ENCODE results near the gene GALNT2. TPM values are rescaled to one million over a fixed set of nuclear protein-coding genes. Genes with fewer than 3 reads are reported as not detected.
A peak's percentile ranks its signal among the peaks of the same experiment; 100 is the strongest.

The GALNT2 gene
- total and polyA plus RNA-seq, 2 of the 4 experiments (the other 2 are of a cell fraction), result 50.4 to 189 TPM

DNA sequence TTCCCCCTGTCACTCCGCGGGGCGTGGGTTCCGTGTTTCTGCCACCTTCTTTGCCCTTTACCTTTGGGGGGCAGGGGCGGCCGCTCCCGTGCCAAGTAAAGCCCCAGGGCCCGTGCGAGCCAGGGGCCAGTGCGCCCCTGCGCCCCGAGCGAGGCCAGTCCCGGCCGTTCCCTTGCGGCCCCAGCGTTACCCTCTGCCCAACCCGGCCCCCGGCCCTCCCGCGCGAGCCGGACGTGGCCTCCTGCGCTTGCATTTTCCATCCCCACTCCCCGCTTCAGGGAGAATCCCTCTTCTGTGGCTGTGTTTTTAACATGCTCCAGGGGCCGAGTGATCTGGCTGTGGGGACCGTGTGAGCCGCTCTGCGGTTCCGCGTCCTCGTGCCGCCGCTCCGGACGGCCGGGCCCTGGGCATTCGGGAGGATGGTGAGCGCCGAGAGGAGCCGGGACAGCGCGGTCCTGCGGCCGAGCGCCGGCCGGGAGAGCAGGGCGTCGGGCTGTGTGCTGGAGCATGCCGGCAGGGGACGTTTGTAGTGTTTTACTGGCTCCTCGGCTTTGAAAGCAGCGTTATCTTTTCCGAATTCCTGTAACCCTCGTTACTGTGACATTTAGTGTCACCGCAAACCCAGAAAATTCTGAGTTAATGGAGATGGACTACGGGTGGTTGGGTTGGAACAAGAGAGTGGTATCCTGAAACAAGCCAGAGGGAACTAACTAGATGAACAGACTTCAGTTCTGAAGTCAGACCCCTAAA lies 1.0 kb downstream of the GALNT2 start:
- Histone ChIP-seq H4K20me1 (ENCODE audit: insufficient read depth, low read length) (peaks cover 52% of the 10 kb centered on the region), H3K9ac (ENCODE audit: low read depth, low read length) (peak overlapping the region; percentile 89), H4K91ac (ENCODE audit: insufficient read depth, low read depth, low read length) (0 out of 2 replicates have a peak overlapping the region, but pooled peaks have one; percentile 11), H3K4me1 (ENCODE audit: control insufficient read depth, insufficient read depth, low read length) (peaks cover 17% of the 10 kb centered on the region), H2BK15ac (ENCODE audit: low read depth, low read length) (peak overlapping the region; percentile 13; the same call in 1 of the 3 replicates), H3K56ac (ENCODE audit: extremely low read depth, insufficient read depth, low read length) (peak overlapping the region; percentile 83), H3K23ac (ENCODE audit: low read depth, low read length) (peak overlapping the region; percentile 93), H3K36me3 (ENCODE audit: control insufficient read depth, insufficient read depth, low read length) (no peaks in the 10 kb centered on the region), H3K79me1 (ENCODE audit: low read depth in 1 of 2, low read length in 2 of 2) (peaks cover 5 to 49% of the 10 kb centered on the region in 2 experiments; a peak in 3 of 4 replicates), H3K14ac (replicated peaks; ENCODE audit: low read depth, low read length) (peak overlapping the region; percentile 73), H3K4ac (ENCODE audit: low read depth, low read length) (peak overlapping the region; percentile 76), H2BK5ac (ENCODE audit: low read depth, low read length, poor library complexity, severe bottlenecking) (peak overlapping the region; percentile 44), H2AK9ac (replicated peaks; ENCODE audit: low read depth, low read length, poor library complexity) (peak overlapping the region; percentile 66), H2AFZ (replicated peaks; ENCODE audit: low read length, poor library complexity) (peak overlapping the region; percentile 89), H3K4me2 (ENCODE audit: low read depth, low read length) (peak overlapping the region; percentile 76), H3K27me3 (ENCODE audit: control insufficient read depth, insufficient read depth, low read length) (no peaks in the 10 kb centered on the region), H2AK5ac (ENCODE audit: low read depth, low read length) (peak overlapping the region; percentile 30; the same call in 1 of the 2 replicates), H3K9me3 (ENCODE audit: control insufficient read depth, insufficient read depth, low read length) (no peaks in the 10 kb centered on the region), H3K18ac (ENCODE audit: low read depth, low read length) (peak overlapping the region; percentile 48), H2BK120ac (ENCODE audit: low read depth, low read length) (peak overlapping the region; percentile 17; the same call in 1 of the 2 replicates), H4K5ac (ENCODE audit: low read depth, low read length) (no peak overlapping the region), H3K4me3 (ENCODE audit: insufficient read depth, low read depth, low read length) (peak overlapping the region; percentile 81), H2BK20ac (ENCODE audit: low read depth, low read length) (no peak overlapping the region), H4K8ac (ENCODE audit: low read depth in 2 of 2, low read length in 2 of 2) (peak overlapping the region in 1 of 2 experiments; percentile 14; a peak in 2 of 4 replicates), H3K9me1 (ENCODE audit: insufficient read depth, low read length) (peaks cover 15% of the 10 kb centered on the region), H3K27ac (ENCODE audit: insufficient read depth, low read length) (peak overlapping the region; percentile 78)
- ChIA-PET CTCF (no interaction called here), POLR2A (ENCODE audit: unreplicated experiment) (no interaction called here)
- BruUV-seq (replicated peaks), result no TSS peak
- dilution Hi-C loops (cut with HindIII; ENCODE audit: low sequenced_read_pairs, unreplicated experiment) (no loop called here), in situ Hi-C loops (cut with MboI; ENCODE audit: low sequenced_read_pairs) (no loop called here), intact Hi-C loops (cut with micrococcal nuclease) (loop anchor here (1.0 to 5.0 kb wide), 5 partner anchors 37 to 509 kb away; partner anchors contain the start of gene ABCB10)
- ATAC-seq (ENCODE audit: low read depth), result peak; percentile 15
- WGBS, 2 experiments (ENCODE audit: extremely low coverage in 2 of 2, insufficient read length in 1 of 2), result 1% methylated on average over 20 of the region's 59 CpGs; no CpG with 5 or more reads in 1 of the 2 experiments
- TF ChIP-seq, protein P1, sequence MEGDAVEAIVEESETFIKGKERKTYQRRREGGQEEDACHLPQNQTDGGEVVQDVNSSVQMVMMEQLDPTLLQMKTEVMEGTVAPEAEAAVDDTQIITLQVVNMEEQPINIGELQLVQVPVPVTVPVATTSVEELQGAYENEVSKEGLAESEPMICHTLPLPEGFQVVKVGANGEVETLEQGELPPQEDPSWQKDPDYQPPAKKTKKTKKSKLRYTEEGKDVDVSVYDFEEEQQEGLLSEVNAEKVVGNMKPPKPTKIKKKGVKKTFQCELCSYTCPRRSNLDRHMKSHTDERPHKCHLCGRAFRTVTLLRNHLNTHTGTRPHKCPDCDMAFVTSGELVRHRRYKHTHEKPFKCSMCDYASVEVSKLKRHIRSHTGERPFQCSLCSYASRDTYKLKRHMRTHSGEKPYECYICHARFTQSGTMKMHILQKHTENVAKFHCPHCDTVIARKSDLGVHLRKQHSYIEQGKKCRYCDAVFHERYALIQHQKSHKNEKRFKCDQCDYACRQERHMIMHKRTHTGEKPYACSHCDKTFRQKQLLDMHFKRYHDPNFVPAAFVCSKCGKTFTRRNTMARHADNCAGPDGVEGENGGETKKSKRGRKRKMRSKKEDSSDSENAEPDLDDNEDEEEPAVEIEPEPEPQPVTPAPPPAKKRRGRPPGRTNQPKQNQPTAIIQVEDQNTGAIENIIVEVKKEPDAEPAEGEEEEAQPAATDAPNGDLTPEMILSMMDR (conservative IDR thresholded peaks at IDR 0.05; ENCODE audit: low read depth, low read length), result no peak
- no peak for TF ChIP-seq MAZ (IDR thresholded peaks at IDR 0.05; ENCODE audit: borderline replicate concordance, low read depth, low read length)
- TF ChIP-seq POLR2A (IDR thresholded peaks at IDR 0.05; ENCODE audit: low read depth, low read length), result peak; percentile 66
- no peak for DNase-seq

All from IMR-90 (cell line).